Activated naive CD8-positive, alpha-beta T cell treated with anti-CD3 and anti-CD28 coated beads, Interleukin-2, amount 50 U/mL, for 16 hours (primary cell): ENCODE results near the gene ADRM1.

Experiments
- DNase-seq: peaks from one replicate; pipeline ENCODE4 v3.0.0-alpha.2; 2020; ENCODE audit warnings: low read depth, low spot score

Gene ADRM1

DNA sequence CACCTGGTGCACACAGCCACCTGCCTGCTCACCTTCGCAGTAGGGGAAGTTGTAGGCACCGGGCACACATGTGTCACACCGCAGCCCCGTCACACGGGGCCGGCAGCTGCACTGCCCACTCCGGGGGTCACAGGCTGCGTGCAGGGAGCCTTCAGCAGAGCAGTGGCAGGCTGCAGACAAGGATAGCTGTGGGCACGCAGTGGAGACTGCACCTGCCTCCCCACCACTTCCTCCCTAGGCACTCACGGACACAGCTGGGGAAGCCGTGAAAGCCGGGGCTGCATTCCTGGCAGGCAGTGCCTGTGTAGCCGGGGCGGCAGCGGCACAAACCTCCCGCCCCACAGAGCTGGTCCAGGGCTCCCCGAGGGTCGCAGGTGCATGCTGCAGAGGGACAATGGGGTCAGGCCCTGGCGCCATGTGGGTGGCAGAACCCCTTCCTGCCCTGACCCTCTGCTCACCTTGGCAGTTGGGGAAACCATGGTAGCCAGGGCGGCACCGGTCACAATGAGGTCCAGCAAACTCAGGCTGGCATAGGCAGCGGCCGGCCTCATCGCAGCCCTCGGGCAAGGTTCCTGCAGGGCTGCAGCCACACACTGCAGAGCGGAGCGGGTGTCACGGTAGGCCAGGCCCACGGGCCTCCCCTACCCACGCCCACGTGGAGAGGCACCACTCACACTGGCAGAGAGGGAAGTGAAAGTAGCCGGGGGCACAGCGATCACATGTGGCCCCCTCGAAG lies 34.9 kb downstream of the ADRM1 start:
- DNase-seq = no peak

DNA sequence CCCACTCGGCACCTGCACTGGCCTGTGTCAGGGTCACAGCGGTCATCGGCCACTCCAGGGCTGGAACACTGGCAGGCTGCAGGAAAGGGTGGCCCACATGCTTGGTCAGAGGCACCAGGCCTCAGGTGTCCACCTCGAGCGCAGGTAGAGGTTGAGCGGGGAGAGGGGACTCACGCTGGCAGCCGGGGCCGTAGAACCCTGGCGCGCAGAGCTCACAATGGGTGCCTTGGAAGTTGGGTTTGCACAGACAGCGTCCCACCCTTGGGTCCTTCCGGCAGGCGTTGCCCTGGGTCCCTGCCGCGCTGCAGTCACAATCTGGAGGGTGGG lies 35.5 kb downstream of the ADRM1 start:
- DNase-seq = no peak

DNA sequence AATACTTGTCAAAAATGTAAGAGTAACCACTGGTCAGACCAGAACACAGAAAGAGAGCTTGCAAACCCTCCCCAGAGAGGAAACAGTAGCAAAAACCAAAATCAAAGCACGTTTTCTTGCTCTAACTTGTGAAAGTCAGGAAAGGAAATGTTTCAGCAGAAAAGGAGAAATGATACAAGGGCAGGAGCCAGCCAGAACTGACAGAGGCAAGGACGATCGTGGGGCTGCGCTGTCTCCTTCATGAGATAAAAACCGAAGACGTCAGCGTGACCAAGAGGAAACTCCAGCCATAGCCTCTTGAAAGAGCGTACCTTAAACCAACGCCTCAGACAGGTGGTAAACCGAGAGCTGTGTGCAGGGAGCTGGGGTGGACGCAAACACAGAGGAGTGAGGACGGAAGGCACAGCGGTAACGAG lies 36.9 kb downstream of the ADRM1 start:
- no peak for DNase-seq

DNA sequence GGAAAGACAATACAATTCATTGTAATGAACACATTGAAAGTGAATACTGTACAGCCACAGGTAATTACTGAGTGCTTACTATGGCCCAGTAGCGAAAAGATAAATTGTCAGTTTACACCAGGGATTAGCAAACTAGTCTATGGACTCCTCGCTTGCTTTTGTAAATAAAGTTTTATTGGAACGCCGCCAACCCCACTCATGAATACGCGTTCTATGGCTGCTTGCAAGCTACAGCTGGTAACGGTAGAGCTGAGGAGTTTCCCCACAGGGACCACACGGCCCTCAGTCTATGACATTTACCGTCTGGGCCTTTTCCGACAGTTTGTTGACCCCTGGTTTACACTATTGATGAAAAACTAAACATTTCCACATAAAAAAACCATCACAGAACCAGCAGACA lies 40.1 kb downstream of the ADRM1 start:
- DNase-seq = no peak

DNA sequence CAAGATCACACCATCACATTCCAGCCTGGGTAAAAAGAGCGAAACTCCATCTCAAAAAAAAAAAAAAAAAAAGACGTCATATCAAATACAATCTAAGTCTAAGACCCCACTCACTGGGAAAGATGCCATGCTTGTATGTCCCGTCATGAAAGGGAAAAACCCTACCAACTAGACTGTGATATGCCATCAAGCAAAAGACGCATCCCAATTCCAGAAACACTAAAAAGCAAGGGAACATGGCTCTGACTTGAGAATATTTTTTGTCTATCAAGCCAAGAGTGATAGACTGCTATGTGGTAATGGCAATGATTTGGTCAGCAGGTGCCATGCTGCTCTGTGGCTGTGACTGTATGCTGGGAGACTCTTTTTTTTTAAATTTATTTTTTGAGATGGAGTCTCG lies 41.3 kb downstream of the ADRM1 start:
- DNase-seq = no peak

DNA sequence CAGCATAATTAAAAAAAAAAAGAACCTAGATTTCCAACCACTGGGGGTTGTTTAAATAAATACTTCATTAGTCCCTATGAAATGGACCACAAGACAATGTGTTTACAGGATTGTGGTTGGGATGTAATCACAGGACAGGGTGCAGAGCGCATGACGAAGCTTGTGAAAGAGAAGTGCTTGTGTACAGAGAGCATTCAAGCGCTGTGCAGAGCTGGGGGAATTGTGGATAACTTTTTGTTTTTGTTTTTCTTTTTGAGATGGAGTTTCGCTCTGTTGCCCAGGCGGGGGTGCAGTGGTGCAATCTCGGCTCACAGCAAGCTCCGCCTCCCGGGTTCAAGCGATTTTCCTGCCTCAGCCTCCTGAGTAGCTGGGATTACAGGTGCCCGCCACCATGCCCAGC lies 42.0 kb downstream of the ADRM1 start:
- DNase-seq = no peak

DNA sequence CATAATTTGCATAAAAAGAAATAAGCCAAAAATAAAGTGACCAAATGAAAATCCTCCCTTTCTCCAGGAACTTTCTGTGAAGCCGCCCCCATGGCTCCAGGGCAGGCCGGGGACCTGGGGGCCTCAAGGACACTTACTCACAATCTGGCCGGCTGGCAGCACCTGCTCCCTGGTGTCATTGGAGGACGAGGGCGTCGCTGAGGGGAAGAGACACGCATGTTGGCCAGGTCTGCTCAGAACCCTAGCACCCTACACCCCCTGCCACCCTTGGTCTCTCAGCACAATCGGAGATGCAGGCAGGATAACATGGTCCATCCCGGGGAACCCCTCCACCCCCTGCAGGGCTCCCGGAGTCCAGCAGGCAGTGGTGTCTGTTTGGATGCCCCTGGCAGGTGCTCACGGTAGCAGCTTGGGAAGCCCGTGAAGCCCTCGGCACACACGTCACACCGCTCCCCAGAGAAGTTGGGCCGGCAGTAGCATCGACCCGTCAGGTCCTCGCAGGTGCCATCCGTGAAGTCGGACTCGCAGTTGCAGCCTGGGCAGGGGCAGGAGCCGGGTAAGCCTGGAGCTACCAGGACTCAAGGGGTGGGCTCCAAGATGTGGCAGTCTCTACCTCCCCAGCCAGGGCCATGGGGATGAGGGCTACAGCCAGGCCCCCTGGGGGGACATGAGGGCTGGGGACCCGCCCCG lies 43.0 kb downstream of the ADRM1 start:
- no peak for DNase-seq

DNA sequence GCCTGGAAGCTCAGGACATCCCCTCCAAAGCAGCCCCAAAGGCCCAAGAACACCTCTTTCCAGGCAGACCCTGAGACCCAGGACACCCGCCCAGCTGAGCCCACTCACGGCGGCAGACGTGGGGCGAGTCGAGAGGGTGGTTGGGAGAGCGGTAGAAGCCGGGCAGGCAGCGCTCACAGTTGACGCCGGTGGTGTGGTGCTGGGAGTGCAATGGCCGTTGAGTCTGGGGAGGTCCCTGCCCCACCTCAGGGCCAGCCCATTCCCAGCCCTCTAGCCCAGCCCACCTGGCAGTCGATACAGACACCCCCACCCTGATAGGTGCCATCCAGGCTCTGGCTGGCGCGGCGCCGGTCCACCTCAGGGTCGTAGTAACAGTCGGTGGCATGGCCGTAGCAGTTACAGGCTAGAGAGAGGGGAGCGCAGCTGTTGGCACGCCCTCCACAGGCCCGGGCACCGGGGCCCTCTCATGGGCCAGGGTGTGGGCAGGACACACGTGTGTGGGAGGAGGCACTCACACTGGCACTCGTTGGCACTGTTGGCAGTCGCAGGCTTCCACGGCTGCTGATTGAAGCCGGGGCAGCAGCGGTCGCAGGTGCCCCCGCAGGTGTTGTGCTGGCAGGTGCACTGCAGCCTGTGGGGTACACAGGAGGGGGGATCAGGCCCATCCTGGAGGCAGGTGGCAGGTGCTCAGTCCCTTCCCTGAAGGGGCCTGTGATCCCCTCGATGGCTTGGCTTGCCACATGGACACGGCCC lies 43.8 kb downstream of the ADRM1 start:
- DNase-seq = no peak

DNA sequence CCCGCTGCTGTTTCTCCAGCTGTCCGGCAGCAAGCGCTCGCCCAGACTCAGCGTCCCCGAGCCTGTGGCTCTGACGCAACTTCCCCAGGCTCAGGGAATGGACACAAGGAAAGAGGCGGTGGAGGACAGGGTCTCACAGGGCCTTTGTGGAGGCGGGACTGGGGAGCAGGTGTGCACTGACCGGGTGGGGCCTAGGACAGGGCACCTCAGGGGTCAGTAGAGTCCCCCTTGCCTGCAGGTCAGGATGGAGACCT lies 44.3 kb downstream of the ADRM1 start:
- no peak for DNase-seq

DNA sequence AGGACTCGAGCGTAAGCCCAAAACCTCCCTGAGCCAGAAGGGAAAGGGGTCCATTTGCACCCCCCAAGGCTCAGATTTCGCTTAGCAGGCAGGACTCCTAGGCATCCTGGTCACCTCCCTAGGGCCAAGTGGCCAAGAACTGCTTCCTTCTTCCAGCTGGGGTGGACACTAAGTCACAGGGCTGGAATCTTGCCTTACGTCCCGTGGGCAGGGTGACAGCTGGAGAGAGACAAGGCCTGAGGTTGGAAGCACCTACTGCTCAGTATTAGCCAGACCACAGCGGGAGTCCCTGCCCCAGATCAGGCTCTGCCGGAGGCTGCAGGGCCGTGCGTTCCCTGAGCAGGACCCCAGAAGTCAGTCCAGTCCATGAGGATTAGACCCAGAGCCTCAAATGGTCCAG lies 44.6 kb downstream of the ADRM1 start:
- no peak for DNase-seq

DNA sequence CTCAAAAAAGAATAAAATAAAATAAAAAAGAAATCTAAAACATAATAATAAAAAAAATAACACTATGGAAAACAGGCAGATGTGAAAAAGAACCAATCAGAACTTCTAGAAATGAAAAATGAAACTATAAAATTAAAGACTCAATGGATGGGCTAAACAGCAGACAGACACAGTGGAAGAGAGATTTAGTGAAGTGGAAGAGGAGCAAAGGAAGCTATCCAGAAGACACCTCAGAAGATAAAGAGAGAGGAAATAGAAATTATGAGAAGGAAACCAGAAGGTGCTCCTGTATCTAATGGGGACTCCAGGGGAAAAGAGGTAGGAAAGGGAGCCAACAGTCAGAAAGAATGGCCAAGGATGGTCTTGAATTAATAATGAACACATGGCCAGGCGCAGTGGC lies 45.8 kb downstream of the ADRM1 start:
- DNase-seq = no peak

DNA sequence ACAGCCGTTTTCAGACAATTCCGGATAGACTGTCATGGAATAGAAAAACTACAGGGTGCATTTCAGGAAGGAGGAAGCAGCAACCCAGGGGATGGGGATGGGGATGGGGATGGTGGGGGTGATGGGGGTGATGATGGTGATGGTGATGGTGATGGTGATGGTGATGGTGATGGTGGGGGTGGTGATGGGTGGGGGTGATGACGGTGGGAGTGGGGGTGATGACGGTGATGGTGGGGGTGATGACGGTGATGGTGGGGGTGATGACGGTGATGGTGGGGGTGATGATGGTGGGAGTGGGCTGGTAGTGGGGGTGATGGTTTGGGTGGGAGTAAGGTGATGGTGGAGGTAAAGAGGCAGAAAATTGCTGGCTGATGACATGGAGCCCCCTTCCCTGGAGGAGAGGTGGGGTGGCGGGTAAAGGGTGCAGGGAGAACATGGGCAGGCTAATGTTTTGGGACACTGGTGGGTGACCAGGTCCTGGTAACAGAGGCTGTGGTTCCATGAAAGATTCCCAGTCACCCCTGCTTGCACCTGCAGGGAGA lies 46.8 kb downstream of the ADRM1 start:
- no peak for DNase-seq

DNA sequence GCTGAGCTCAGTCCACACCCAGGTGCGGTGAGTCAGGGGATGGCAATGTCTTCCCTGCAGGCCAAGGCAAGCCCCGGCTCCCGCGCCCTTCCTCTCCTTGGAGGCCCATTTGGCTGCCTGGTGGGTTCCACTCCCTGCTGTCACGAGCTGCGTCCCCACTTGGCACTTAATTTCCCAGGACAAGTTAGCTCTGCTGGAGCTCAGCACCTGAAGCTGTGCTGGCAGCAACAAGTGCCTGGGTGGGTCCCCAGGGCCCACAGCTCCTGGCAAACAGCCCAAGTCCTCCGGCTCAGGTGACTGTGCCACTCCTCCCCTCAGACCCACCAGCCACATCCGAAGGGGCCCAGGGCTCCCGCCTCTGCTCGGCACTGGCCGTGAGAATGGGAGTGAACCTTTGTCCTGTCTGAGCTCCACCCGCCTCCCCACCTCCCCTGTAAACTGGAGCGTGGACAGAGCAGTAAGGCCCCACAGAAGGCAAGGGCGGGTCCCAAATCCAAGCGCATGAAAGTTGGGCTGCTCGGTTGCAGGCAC lies 47.4 kb downstream of the ADRM1 start:
- no peak for DNase-seq

DNA sequence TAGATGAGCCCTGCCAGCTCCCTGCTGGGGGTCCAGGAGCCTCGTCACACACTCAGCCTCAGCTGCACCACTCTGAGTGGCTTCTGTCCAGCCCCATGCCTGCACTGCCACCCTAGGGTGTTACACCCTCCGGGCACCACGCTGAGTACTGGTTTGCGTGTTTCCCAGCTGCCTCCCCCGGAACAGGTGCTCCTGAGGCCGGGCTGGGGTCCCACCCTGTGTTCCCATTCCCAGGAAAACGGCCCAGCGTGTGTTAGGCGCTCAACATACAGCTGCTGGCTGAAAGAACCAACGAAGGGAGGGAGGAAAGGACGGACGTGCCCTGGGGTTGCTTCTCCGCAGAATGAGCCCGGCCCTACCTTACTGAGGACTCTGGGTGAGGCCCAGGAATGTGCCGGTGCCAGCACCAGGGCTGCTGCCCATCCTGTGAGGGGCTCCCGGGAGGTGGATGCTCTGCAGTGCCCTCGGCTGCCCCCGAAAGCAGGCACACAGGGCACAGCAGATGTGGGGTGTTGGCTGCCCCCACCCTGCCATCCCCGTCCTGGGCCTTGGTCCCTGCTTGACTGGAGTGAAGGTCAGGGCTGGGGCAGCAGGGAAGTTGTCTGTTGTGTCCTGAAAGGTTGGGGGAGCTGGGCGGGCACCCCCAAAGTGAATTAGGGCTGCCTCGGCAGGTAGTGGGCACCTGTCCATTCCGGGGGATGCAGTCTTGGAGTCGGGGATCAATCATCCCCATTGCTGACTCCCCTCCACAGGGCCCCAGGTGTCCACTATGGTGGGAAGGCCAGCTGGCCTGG lies 48.0 kb downstream of the ADRM1 start:
- no peak for DNase-seq

DNA sequence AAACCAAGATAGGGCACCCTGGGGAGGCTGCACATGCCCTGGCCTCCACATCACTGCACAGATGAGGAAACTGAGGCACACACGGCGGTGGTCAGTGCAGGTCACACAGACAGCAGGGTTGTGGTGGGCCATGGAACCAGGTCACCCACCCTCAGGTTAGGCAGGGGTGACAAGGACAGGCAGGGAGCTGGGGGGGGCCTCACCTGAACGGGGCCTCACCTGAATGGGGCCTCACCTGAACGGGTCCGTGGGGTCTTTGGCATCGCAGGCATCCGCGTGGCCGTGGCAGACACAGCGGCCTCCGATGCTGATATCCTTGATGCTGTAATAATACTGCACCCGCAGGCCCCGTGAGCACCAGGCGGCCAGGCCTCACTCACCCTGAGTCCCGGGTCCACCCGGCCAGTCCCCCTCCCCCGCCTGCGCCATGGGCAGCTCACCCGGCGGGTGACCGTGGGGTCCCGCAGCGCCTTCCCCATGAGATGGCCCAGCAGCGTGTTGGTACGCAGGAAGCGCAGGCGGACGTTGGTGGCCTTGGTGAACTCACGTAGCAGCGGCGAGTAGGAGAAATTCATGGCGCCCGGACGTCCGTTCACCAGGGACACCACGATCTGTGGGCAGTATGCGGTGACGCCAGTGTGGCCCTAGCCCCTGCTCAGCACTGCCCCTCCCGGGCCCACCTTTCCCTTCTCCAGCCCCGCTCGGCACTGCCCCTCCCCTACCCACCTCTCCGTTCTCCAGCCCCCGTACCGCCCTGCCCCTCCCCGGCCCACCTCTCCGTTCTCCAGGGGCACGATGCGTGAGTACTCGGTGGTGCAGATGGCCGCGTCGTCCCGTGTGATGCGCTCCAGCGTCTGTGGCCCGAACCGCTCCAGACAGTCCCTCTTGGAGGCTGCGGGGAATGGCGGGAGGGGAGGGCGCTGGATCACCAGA lies 48.9 kb downstream of the ADRM1 start:
- DNase-seq = no peak

DNA sequence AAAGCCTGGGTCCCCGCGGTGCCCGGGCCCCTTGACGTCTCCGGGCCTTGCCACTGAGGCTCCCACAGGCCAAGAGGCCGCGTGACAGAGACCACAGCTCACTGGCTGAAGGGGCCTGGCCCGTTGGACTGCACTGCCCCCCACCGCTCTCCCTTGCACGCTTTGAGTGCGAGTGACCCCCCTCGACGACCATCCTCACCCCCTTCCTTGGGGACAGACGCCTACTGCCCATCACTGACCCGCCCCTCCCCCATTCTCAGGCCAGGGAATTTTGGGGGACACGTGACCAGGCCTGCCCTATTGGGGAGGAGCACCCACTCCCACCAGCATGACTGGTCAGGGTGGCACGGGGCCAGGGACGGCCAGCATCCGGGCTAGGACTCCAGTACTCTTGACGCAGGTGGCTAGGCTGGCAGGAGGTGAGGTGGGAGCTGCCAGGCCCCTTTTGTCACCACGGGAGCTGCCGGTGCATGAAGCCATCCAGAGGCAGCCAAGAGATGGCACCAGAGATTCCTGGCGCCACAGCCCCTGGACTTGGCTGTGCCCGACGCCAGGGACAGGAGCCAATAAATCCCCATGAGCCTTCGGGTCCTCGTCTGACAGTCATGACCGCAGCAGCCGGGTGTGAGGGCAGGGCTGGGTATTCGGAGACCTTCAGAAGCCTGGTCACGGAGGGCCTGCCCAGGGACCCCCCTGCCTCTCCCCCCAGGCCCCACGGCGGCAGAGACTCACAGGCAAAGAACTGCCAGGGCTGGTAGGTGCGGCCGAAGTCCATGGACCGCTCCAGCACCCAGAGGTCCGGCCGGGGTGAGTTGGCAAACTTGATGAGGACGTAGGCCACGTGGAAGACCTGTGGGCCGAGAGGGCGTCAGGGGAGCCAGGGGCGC lies 49.8 kb downstream of the ADRM1 start:
- no peak for DNase-seq

DNA sequence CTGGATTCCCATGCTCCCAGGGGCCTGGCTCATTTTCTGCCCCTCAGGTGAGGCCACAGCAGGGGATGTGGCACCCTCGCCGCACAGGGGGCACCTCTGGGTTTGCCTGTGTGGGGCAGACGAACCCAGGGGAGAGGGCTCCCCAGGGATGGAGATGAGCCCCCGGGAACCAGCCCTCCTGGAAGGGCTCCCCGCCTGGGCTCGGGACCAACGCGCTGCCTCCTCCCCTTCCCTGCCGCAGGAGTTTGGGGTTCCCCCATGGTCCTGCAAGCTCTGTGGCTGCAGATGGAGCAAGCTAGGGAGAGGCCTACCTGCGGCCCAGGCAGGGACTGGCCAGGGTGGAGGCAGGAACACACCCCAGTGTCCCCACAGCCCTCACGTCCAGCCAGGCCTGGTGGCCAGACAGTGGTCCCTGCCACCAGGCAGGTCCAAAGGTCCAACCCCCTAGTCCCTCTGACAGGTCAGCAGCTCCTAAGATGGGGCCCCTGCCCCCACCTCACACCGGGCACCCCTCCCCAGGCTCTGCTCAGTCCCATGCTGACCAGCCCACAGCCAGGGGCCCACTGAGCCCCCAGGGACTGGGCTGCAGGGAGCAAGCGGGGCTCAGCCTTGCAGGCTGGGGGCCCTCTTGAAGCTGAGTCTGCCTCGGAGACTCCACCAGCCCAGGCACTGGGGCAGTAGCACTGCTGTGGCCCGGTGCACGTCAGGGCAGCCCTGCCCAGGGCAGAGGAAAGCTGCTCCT lies 50.7 kb downstream of the ADRM1 start:
- no peak for DNase-seq

DNA sequence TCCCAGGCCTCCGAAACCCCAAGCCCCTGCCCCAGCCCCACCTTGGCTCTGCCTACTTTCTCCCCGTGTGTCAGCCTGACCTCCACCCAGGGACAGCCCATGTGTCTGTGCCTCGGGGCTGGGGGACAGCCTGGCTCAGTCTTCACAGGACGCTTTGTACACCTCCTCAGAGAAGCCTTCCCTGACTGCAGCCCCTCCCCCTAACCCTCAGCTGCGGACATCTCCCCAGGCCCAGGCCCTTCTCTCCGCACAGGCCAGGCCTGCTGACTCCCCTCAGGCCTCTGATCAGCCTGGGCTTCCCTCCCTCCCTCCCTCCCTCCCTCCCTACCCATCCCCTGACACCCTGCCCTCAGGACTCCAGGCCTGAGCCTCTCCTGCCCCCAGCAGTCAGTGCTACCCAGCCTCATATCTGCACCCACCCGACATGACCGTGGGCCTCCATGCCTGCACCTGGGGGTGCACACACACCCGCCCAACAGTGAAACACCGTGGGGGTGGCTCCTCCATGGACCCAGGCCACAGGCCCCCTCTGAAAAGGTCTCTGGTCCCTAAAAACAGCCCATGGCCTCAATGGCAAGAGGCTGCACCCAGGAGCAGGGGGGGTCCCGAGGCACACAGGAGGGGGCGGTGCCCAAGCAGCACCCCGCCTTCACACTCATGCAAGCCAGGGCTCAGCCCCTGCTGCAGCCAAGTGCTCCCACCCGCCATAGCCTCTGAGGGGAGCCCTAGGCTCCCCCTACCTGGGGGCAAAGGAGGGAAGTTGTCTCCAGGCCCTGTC lies 51.4 kb downstream of the ADRM1 start:
- DNase-seq = no peak
